BLaER1 treated with 17β-estradiol and CSF1 and Interleukin-3, amounts not matched to agents 10 nM and 100 nM (cell line): ENCODE data around the gene ADGRE3.
"Not testable (repeated sequence)": the region's sequence is repeated elsewhere in the genome, so short reads cannot be mapped to it uniquely, and the experiment has no call there.

ENCODE experiments used
- H3K27ac ChIP-seq, 11 experiments: shearing (Covaris generic); formaldehyde crosslinking; 2 replicates each; pipeline ENCODE4 v1.8.1; 2022
- H3K27me3 ChIP-seq, 11 experiments: shearing (Covaris generic); formaldehyde crosslinking; 2 replicates each; pipeline ENCODE4 v1.8.1; 2022
- H3K36me3 ChIP-seq, 11 experiments: shearing (Covaris generic); formaldehyde crosslinking; 2 replicates each; pipeline ENCODE4 v1.8.1; 2022
- H3K4me1 ChIP-seq, 10 experiments: shearing (Covaris generic); formaldehyde crosslinking; 2 replicates each; pipeline ENCODE4 v1.8.1; 2022
- H3K4me2 ChIP-seq, 11 experiments: shearing (Covaris generic); formaldehyde crosslinking; 2 replicates each; pipeline ENCODE4 v1.8.1; 2022
- H3K4me3 ChIP-seq, 10 experiments: shearing (Covaris generic); formaldehyde crosslinking; 2 replicates each; pipeline ENCODE4 v1.8.1; 2022
- H3K9ac ChIP-seq, 11 experiments: shearing (Covaris generic); formaldehyde crosslinking; 2 replicates each; pipeline ENCODE4 v1.8.1; 2022
- H3K9me3 ChIP-seq, 11 experiments: shearing (Covaris generic); formaldehyde crosslinking; replicated peaks in 1 of 11; 2 replicates each; pipeline ENCODE4 v1.8.1; 2022
- H4K20me1 ChIP-seq, 11 experiments: shearing (Covaris generic); formaldehyde crosslinking; 2 replicates each; pipeline ENCODE4 v1.8.1; 2022
- Cebpa-rat ChIP-seq, 11 experiments: shearing (Covaris generic); IDR thresholded peaks; 2 replicates each; pipeline ENCODE4 v1.8.1; 2022

Gene ADGRE3

DNA sequence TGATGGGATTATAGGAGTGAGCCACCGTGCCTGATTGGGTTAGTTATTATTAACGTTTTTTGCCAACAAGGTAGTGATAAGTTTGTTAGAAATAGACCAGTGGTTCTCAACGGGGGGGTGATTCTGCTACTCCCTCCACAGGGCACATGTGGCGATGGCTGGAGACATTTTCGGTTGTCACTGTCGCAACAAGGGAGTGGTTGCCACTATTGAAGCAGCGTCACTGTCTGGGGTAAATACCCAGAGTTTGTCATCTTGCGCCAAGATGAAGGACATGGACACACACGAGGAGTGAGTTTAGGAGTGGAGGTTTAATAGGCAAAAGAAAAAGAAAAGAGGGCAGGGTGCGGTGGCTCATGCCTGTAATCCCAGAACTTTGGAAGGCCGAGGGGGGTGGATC lies 18.9 kb downstream of the ADGRE3 start:
- Histone ChIP-seq H3K9ac (no peak overlapping the region), H3K4me3 (no peak overlapping the region), H3K9me3 (no peaks in the 10 kb centered on the region), H3K4me1 (peaks cover 0 to 25% (median 6%) of the 10 kb centered on the region in 10 experiments; a peak in 13 of 20 replicates), H3K27me3 (no peaks in the 10 kb centered on the region), H3K36me3 (no peaks in the 10 kb centered on the region), H4K20me1 (no peaks in the 10 kb centered on the region), H3K4me2 (0 out of 22 replicates have a peak overlapping the region, but pooled peaks of 1 of the 11 experiments have one; percentile 20), H3K27ac (no peak overlapping the region)
- no peak for TF ChIP-seq Cebpa-rat (IDR thresholded peaks at IDR 0.05)

DNA sequence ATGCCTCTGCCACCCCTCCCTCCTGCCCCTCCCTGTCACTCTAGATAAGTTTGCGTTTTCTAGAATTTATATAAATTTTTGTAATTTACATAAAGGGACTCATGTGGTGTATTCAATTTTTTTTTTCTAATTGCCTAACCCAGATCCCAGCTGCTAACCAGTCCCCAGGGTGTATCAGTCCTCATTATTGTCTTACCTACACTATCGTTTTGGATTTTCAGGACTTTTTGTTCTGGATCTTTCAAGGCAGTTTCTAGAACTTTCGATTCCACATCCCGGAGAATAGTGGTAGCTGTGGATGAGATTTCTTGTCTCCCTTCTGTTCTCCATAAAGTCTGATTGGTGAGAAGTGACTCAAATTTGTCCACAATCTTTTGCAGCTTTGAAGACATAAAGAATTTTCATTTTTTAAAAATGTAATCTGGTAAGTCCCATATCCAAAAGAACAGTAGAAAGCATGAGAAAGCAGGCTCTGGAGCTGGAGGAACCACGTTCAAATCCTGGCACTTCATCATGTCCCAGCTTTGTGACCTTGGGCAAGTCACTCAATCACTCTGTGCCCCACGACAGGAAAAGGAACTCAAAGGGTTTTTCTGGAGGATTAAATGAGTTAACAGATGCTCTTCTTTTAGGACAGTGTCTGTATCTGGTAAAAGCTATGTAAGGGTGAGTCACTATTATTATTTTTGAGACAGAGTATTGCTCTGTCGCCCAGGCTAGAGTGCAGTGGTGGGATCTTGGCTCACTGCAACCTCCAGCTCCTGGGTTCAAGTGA lies 19.7 kb downstream of the ADGRE3 start:
- Histone ChIP-seq H3K27me3 (no peaks in the 10 kb centered on the region), H3K4me1 (peaks cover 0 to 17% (median 1%) of the 10 kb centered on the region in 10 experiments; a peak in 8 of 20 replicates), H4K20me1 (no peaks in the 10 kb centered on the region), H3K9ac (no peak overlapping the region), H3K4me2 (peak overlapping the region in 1 of 11 experiments; percentile 20; a peak in 1 of 22 replicates), H3K9me3 (no peaks in the 10 kb centered on the region; a peak in 1 of 22 replicates), H3K4me3 (no peak overlapping the region), H3K36me3 (no peaks in the 10 kb centered on the region), H3K27ac (no peak overlapping the region)
- TF ChIP-seq Cebpa-rat (IDR thresholded peaks at IDR 0.05), result no peak

DNA sequence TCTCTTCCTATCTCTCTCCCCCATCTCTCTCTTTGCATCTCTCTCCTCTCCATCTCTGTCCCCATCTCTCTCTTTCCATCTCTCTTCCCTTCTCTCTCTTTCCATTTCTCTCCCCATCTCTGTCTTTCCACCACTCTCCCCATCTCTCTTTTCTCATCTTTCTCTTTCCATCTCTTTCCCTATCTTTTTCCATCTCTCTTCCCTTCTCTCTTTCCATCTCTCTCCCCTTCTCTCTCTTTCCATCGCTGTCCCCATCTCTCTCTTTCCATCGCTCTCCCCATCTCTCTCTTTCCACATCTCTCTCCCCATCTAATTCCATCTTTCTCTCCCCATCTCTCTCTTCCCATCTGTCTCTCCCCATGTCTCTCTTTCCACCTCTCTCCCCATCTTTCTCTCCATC lies 24.5 kb downstream of the ADGRE3 start:
- H3K4me2 ChIP-seq, result no peak overlapping the region
- H3K4me3 ChIP-seq, result no peak overlapping the region
- peaks cover 0 to 4% (median 0%) of the 10 kb centered on the region in 10 experiments; a peak in 6 of 20 replicates for H3K4me1 ChIP-seq
- no peak for TF ChIP-seq Cebpa-rat (IDR thresholded peaks at IDR 0.05)
- H3K9ac ChIP-seq, result no peak overlapping the region
- H3K27me3 ChIP-seq, result no peaks in the 10 kb centered on the region
- no peak overlapping the region for H3K27ac ChIP-seq
- peaks cover 0 to 12% (median 0%) of the 10 kb centered on the region in 11 experiments; a peak in 2 of 22 replicates for H3K36me3 ChIP-seq
- H3K9me3 ChIP-seq, result peaks cover 0 to 28% (median 5%) of the 10 kb centered on the region in 11 experiments; a peak in 14 of 22 replicates
- no peaks in the 10 kb centered on the region for H4K20me1 ChIP-seq

DNA sequence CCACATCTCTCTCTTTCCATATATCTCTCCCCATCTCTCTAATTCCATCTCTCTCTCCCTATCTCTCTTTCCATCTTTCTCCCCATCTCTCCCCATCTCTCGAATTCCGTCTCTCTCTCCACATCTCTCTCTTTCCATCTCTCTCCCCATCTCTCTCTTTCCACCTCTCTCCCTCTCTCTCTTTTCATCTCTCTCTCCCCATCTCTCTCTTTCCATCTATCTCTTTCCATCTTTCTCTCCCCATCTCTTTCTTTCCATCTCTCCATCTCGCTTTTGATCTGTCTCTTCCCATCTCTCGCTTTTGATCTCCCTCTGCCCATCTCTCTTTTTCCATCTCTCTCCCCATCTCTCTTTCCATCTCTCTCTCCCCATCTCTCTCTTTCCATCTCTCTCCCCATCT lies 25.6 kb downstream of the ADGRE3 start:
- Histone ChIP-seq H3K9me3 (peaks cover 0 to 36% (median 13%) of the 10 kb centered on the region in 11 experiments; a peak in 21 of 22 replicates), H3K27me3 (no peaks in the 10 kb centered on the region), H3K4me2 (no peak overlapping the region), H3K4me3 (no peak overlapping the region), H3K36me3 (peaks cover 0 to 19% (median 0%) of the 10 kb centered on the region in 11 experiments; a peak in 5 of 22 replicates), H3K27ac (no peak overlapping the region), H3K9ac (no peak overlapping the region), H3K4me1 (peaks cover 0 to 4% (median 0%) of the 10 kb centered on the region in 10 experiments; a peak in 3 of 20 replicates), H4K20me1 (no peaks in the 10 kb centered on the region)
- TF ChIP-seq Cebpa-rat (IDR thresholded peaks at IDR 0.05), result no peak

DNA sequence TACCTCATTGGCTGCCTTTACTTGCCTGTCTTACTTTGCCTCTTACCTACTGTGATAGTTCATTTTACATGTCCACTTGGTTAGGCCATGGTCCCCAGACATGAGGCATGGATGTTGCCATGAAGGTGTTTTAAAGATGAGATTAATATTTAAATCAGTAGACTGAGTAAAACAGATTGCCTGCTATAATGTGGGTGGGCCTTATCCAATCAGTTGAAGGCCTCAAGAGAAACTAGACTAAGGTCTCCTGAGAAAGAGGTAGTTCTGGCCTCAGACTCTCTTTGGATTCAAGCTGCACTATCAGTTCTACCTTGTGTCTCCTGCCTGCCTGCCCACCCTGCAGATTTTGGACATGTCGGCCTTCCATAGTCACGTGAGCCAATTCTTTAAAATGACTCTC lies 26.1 kb downstream of the ADGRE3 start:
- Histone ChIP-seq H3K27me3 (no peaks in the 10 kb centered on the region), H3K27ac (no peak overlapping the region), H3K4me2 (no peak overlapping the region), H3K9me3 (peaks cover 3 to 41% (median 18%) of the 10 kb centered on the region in 11 experiments), H3K9ac (no peak overlapping the region), H3K4me3 (no peak overlapping the region), H3K4me1 (peaks cover 0 to 4% (median 0%) of the 10 kb centered on the region in 10 experiments; a peak in 3 of 20 replicates), H4K20me1 (no peaks in the 10 kb centered on the region), H3K36me3 (peaks cover 0 to 21% (median 0%) of the 10 kb centered on the region in 11 experiments; a peak in 8 of 22 replicates)
- TF ChIP-seq Cebpa-rat (IDR thresholded peaks at IDR 0.05), result no peak

DNA sequence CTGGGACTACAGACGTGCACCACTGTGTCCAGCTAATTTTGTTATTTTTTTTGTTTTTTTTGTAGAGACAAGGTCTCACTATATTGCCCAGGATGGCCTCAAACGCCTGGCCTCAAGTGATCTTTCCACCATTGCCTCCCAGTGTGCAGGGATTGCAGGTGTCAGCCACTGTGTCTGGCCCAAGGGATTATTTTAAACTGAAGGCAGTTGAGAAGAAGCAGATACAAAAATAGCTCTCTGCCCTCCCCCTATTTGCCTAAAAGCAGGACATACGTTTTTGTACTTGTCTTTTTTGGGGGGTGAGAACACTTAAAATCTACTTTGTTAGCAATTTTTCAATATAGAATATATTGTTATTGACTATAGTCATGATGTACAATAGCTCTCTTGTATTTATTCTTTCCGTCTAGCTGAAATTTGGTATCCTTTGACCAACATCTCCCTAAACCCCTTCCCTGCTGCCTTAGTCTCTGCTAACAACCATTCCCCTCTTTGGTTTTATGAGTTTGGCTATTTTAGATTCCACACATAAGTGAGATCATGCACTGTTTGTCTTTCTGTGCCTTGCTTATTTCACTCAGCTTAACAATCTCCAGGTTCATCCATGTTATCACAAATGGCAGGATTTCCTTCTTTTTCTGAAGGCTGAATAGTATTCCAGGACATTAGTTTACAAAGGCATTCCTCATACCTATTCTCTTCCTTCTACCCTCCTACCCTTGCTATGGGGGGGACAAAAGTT lies 34.9 kb downstream of the ADGRE3 start:
- Histone ChIP-seq H3K4me3 (no peak overlapping the region), H3K27ac (no peak overlapping the region; a peak in 1 of 22 replicates), H3K27me3 (no peaks in the 10 kb centered on the region), H3K4me1 (peaks cover 10 to 45% (median 35%) of the 10 kb centered on the region in 10 experiments), H3K4me2 (peak overlapping the region in 8 of 11 experiments; percentile 30 to 78 (median 63); a peak in 14 of 22 replicates), H4K20me1 (no peaks in the 10 kb centered on the region), H3K9me3 (peaks cover 39 to 65% (median 54%) of the 10 kb centered on the region in 11 experiments), H3K9ac (no peak overlapping the region), H3K36me3 (peaks cover 0 to 40% (median 0%) of the 10 kb centered on the region in 11 experiments; a peak in 8 of 22 replicates)
- no peak for TF ChIP-seq Cebpa-rat (IDR thresholded peaks at IDR 0.05)

DNA sequence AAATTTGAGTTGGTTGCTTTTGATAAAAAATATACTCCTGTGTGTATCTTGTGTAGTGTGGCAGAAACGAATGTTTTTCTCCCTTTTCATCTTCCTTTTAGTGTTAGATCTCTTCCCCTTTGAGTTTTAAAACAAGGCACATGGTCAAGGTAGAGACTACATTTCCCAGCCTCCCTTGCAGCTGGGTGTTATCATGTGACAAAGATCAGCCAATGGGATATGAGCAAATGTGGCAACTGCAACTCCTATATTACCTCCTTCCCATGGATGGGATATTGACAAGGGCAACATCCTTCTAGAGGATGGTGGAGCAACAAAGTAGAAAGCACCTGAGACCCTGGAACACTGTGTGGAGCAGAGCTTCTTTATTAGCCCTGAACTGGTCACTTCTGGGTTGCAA lies 42.4 kb downstream of the ADGRE3 start:
- no peak for TF ChIP-seq Cebpa-rat (IDR thresholded peaks at IDR 0.05)
- H3K4me3 ChIP-seq, result no peak overlapping the region
- peaks cover 0 to 14% (median 0%) of the 10 kb centered on the region in 11 experiments; a peak in 8 of 22 replicates for H3K36me3 ChIP-seq
- H4K20me1 ChIP-seq, result no peaks in the 10 kb centered on the region
- H3K9ac ChIP-seq, result no peak overlapping the region
- H3K4me1 ChIP-seq, result peaks cover 9 to 30% (median 24%) of the 10 kb centered on the region in 10 experiments
- no peak overlapping the region for H3K27ac ChIP-seq
- H3K27me3 ChIP-seq, result no peaks in the 10 kb centered on the region
- no peak overlapping the region for H3K4me2 ChIP-seq
- H3K9me3 ChIP-seq, result peaks cover under 1 to 22% (median 15%) of the 10 kb centered on the region in 11 experiments; a peak in 20 of 22 replicates

DNA sequence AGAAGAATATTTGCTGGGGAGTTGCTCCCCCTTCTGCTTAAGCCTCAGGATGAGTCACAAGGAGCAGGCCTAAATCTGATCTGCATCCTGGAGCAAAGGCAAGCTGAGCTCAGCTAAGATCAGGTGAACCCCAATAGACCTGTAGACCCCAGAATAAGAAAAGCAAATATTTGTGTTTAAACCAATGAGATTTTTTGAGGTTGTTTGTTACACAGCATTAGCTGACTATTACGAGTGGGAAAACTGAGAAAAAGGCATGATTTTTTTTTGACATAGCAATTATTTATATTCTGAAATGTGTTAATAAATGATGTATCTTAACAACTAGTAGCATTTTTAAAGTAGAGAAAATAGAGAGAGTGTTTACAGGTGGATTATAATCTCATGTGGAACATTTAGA lies 45.1 kb downstream of the ADGRE3 start:
- Histone ChIP-seq H3K27ac (no peak overlapping the region), H3K27me3 (no peaks in the 10 kb centered on the region), H4K20me1 (no peaks in the 10 kb centered on the region), H3K4me1 (peaks cover 0 to 2% (median 0%) of the 10 kb centered on the region in 10 experiments; a peak in 3 of 20 replicates), H3K9ac (no peak overlapping the region), H3K4me2 (no peak overlapping the region), H3K9me3 (peaks cover 0 to 28% (median 14%) of the 10 kb centered on the region in 11 experiments; a peak in 19 of 22 replicates), H3K36me3 (peaks cover 0 to 25% (median 0%) of the 10 kb centered on the region in 11 experiments; a peak in 9 of 22 replicates), H3K4me3 (no peak overlapping the region)
- TF ChIP-seq Cebpa-rat (IDR thresholded peaks at IDR 0.05), result no peak

DNA sequence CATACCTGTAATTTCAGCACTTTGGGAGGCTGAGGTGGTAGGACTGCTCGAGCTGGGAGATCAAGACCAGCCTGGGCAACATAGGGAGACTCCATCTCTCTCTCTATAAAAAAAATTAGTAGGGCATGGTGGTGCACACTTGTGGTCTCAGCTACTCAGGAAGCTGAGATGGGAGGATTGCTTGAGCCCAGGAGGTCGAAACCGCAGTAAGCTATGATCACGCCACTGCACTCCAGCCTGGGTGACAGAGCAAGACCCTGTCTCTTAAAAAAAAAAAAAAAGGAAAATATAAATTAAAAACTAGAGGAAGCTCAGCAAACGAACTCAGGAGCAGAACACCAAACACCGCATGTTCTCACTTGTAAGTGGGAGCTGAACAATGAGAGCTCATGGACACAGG lies 50.2 kb downstream of the ADGRE3 start:
- not testable (repeated sequence) for H3K27ac ChIP-seq
- peaks cover 0 to 25% (median 0%) of the 10 kb centered on the region in 11 experiments; a peak in 8 of 22 replicates for H3K36me3 ChIP-seq

More for the DNA sequence above, 50.2 kb downstream of the ADGRE3 start:
- not testable (repeated sequence) for H3K9ac ChIP-seq, H3K4me1 ChIP-seq, H3K27me3 ChIP-seq, H3K4me3 ChIP-seq, H3K4me2 ChIP-seq, H4K20me1 ChIP-seq
- H3K9me3 ChIP-seq, result peaks cover 7 to 19% (median 13%) of the 10 kb centered on the region in 11 experiments
